HG02798 (cell line): ENCODE measurements around the gene CNOT11.
"Not testable (repeated sequence)": the region's sequence is repeated elsewhere in the genome, so short reads cannot be mapped to it uniquely, and the experiment has no call there.

Experiments used
- ATAC-seq: cut with Tn5 transposase; IDR thresholded peaks from one replicate; pipeline ENCODE4 v1.9.1; 2021; ENCODE audit warnings: mild to moderate bottlenecking; ENCODE audit not compliant: unreplicated experiment, poor library complexity

The CNOT11 gene

DNA sequence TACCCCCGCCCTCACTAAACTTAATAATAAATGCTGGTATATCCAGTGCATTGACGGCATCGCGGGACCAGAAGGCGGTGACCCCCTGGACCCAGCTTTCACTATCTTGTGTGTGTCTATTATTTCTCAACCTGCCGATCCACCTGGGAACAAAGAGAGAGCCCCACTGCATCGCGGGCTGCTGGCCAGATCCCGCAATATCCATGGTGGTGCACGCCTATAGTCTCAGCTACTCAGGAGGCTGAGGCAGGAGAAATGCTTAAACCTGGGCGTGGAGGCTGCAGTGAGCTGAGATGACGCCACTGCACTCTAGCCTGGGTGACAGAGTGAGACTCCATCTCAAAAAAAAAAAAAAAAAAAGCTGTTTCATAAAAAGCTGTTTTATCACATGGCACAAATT is 7.8 kb upstream of the CNOT11 start:
- not testable (repeated sequence) for ATAC-seq

DNA sequence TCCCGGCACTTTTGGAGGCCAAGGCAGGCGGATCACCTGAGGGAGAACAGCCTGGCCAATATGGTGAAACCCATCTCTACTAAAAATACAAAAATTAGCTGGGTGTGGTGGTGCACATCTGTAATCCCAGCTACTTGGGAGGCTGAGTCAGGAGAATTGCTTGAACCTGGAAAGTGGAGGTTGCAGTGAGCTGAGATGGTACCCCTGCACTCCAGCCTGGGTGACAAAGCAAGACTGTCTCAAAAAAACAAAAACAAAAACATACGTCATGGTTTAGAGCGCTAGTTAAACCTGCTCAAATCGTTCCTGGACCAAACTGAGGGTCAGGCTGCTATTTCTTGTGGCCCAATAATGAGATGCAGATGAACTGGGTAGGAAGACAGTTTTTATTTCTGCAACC is 7.2 kb upstream of the CNOT11 start:
- ATAC-seq = not testable (repeated sequence)

- ATAC-seq = not testable (repeated sequence)
These were observed 3.9 kb upstream of the CNOT11 start for GRCh38 chr2:101248756-101249155.

GRCh38 chr2:101249826-101250225 is 2.9 kb upstream of the CNOT11 start:
- ATAC-seq = no peak

DNA sequence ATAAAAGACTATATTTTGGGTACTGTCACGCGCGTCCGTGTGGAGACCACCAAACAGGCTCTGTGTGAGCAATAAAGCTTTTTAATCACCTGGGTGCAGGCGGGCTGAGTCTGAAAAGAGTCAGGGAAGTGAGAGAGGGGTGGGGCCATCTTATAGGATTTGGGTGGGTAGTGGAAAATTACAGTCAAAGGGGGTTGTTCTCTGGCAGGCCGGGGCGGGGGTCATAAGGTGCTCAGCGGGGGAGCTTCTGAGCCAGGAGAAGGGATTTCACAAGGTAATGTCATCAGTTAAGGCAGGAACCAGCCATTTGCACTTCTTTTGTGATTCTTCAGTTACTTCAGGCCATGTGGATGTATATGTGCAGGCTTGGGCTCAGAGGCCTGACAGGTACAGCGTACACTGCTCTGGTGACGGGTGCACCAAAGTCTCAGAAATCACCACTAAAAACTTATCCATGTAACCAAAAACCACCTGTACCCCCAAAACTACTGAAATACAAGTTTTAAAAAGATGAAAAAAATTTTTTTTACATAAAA is 1.4 kb upstream of the CNOT11 start:
- not testable (repeated sequence) for ATAC-seq

DNA sequence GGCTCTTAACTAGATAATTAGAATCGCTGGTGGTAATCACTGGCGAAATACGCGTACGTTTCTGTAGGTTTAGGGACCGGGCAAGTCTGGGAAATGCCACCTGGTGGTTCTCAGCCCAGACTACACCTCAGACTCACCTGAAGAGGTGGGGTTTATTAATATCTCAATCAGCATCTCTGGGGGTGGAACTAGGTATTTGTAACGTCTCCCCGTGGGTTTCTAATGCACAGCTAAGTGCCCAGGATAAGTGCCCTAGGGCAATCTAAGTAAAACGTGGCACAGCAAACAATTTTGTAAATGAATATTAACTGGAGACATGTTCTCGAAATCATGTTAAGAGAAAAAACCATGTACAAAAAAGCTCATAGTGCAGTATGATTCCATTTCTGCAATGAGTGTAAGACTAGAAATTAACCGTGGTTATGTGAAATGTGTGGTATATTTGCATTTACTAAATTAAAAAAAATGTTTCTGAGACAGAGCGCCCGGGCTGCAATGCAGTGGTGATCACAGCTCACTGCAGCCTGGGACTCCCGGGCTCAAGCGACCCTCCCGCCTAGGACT is 760 bp upstream of the CNOT11 start:
- peak; percentile 53 for ATAC-seq

DNA sequence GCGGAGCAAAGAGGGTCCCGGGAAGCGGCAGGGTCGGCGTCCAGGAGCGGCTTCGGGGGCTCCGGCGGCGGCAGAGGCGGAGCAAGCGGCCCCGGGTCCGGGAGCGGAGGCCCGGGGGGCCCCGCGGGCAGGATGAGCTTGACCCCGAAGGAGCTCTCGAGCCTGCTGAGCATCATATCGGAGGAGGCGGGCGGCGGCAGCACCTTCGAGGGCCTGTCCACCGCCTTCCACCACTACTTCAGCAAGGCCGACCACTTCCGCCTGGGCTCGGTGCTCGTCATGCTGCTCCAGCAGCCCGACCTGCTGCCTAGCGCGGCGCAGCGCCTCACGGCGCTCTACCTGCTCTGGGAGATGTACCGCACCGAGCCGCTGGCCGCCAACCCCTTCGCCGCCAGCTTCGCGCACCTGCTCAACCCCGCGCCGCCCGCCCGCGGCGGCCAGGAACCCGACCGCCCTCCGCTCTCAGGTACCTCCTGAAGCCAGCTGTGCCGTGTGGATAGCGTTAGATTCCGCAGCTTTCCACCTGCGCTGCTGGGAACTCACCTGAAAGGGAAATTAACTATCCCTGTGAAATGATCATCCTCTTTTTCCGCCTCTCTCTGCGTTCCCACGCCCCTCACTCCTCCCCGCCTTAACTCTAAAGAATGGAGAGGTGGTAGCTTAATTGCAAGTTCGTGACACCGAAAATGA is 472 bp downstream of the CNOT11 start:
- peak; percentile 59 for ATAC-seq

- ATAC-seq = no peak
These were observed 1.2 kb downstream of the CNOT11 start for GRCh38 chr2:101253703-101254450.

- no peak for ATAC-seq
These were observed 2.8 kb downstream of the CNOT11 start for GRCh38 chr2:101255501-101255900.

DNA sequence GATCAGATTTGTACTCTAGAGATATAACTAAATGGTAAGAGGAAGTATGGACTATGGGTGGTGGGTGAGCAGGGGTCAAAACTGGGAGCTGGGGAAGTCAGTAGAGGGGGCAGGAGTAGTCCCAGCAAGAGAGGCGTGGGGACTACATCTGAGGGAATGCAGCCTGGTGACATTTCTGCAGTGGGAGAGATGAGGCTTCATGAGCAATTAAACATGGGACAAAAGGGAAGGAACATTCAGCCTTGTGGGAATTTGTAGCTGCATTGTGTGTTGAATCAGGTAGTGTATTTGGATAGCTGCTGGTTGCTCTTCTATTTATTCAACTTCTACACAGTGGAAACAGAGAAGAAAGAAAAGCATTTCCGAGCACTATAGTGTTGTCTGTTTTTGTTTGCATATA is 3.6 kb downstream of the CNOT11 start:
- no peak for ATAC-seq

- no peak for ATAC-seq
These were observed 6.1 kb downstream of the CNOT11 start for GRCh38 chr2:101258804-101259203.

GRCh38 chr2:101262142-101262541 is 9.5 kb downstream of the CNOT11 start:
- ATAC-seq = no peak

DNA sequence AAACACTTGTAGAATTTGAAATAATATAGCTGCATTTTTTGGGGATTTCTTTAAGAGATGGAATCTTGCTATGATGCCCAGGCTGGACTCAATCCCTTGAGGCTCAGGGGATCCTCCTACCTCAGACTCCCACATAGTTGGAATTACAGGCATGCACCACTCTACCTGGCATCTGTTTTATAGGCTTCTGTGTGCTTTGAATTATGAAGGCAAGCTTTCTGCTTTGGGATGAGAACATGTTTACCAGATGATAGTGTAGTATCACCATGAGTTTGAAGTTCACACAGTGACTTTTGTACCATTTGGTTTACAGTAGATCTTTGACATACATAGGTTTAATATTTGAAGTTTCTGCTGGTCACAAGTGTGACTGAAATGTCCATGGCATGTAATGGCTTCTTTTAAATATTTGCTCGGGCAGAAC is 10.7 kb downstream of the CNOT11 start:
- no peak for ATAC-seq

- ATAC-seq = no peak
These were observed 11.8 kb downstream of the CNOT11 start for GRCh38 chr2:101264360-101264939.

DNA sequence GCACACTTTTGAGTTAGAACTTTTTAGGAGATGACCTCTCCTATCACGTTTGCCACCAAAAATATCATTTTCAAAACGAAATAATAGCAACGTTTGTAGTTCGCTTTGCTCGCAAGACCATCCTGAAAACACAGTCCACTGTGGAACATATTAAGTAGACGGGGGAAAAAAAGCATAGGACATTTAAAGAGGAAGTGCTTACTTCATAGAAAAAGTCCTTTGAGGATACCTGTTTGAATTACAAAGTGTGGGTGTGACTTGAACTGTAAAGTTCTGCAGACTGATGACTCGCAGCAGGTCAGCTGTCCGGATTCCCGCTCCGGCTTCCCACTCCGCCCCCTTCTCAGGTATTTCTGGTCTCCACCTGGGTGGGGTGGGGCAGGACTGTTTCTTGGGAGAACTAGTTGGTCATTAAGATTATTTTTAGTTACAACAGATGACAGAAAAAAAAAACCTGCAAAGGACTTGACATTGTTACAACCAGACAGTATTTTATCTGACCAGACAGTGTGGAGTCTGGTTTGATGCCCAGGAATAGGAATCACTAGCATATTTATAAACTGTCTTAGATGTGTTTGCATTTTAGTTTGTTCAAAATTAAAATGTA is 13.3 kb downstream of the CNOT11 start:
- ATAC-seq = no peak

DNA sequence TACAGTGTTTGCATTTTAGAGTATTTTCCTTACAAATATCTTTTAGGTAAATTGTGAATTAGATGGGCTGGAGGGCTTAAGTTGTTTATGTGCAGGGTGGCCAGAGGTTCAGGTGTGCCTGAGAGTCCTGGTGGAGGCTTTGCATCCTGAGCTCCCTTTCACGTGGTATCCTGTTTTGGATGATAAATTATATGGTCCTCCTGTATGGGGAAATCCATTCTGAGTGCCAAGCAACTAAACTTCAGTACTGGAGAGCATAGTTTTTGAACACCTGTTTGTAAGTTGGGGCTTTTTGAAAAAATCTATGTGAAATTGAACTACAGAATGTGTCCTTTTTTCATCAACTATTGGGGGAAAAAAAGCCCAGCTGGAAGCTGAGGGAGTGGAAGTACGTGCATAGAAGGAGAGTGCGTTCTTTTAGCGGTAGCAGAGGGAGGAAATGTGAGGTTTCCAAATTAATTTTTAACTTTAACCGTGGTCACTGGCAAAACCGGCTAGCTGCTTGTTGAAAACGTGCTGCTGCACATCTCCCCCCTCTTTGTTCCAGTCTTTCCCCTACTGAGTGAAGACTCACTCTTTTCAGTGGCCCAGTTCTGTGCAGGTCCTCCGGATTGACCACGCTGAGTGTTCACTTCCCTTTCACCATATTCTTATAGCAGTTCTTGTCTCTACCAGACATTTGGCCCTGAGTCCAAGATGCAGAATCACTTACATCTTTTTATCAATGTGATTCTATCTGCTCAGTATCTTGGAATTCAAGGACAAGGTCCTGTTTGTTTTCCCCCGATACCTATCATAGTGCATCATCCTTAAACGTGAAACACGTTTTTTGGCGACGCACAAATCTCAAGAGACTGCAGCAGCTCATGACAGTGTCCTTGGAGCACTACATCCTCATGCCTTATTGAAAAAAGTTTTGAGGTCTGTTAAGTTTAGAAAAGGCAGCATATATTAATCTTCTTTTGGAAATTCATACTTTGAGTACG is 15.3 kb downstream of the CNOT11 start:
- peak; percentile 43 for ATAC-seq

- ATAC-seq = no peak
These were observed 18.1 kb downstream of the CNOT11 start for GRCh38 chr2:101270700-101271259.

GRCh38 chr2:101272045-101272784 is 19.5 kb downstream of the CNOT11 start:
- peak; percentile 90 for ATAC-seq
